ENCODE data around the gene TPK1.

TPK1 gene
- 22.0 reads per million, percentile 49 among the genes with 10 or more reads in this experiment for total RNA-seq

GRCh38 chr7:144835652-144836544, at the start of gene TPK1:
TPK1 (minus strand) TSS chr7:144836053; CDS start chr7:144835602, 451 bp downstream.
- peak; percentile 80 for DNase-seq

GRCh38 chr7:144885478-144885877, 49.6 kb upstream of the TPK1 start:
- DNase-seq, result no peak

GRCh38 chr7:144884896-144885295, 49.0 kb upstream of the TPK1 start:
- DNase-seq, result no peak

GRCh38 chr7:144873316-144873845, 37.5 kb upstream of the TPK1 start:
- no peak for DNase-seq

GRCh38 chr7:144869082-144869481, 33.2 kb upstream of the TPK1 start:
- DNase-seq, result no peak

GRCh38 chr7:144866189-144866588, 30.3 kb upstream of the TPK1 start:
- DNase-seq, result no peak

GRCh38 chr7:144863320-144863647, 27.4 kb upstream of the TPK1 start:
- DNase-seq, result no peak

- DNase-seq, result no peak
These were observed 26.9 kb upstream of the TPK1 start for GRCh38 chr7:144862612-144863319.

GRCh38 chr7:144859739-144860138, 23.9 kb upstream of the TPK1 start:
- no peak for DNase-seq

- no peak for DNase-seq
These were observed 21.6 kb upstream of the TPK1 start for GRCh38 chr7:144857463-144857862.

- DNase-seq, result no peak
These were observed 19.1 kb upstream of the TPK1 start for GRCh38 chr7:144854839-144855424.

GRCh38 chr7:144853542-144853941, 17.7 kb upstream of the TPK1 start:
- no peak for DNase-seq

GRCh38 chr7:144848078-144848477, 12.2 kb upstream of the TPK1 start:
- no peak for DNase-seq

- no peak for DNase-seq
These were observed 6.6 kb upstream of the TPK1 start for GRCh38 chr7:144842377-144842851.

GRCh38 chr7:144836545-144836842, 641 bp upstream of the TPK1 start:
- DNase-seq, result no peak

- peak; percentile 19 for DNase-seq
These were observed 670 bp downstream of the TPK1 start for GRCh38 chr7:144835155-144835611.

- peak; percentile 30 for DNase-seq
These were observed 1.2 kb downstream of the TPK1 start for GRCh38 chr7:144834641-144835144.

- DNase-seq, result no peak
These were observed 5.0 kb downstream of the TPK1 start for GRCh38 chr7:144830811-144831210.

- no peak for DNase-seq
These were observed 5.6 kb downstream of the TPK1 start for GRCh38 chr7:144830024-144830785.

- DNase-seq, result no peak
These were observed 8.2 kb downstream of the TPK1 start for GRCh38 chr7:144827621-144828020.

- no peak for DNase-seq
These were observed 9.6 kb downstream of the TPK1 start for GRCh38 chr7:144826208-144826607.

- no peak for DNase-seq
These were observed 11.5 kb downstream of the TPK1 start for GRCh38 chr7:144824360-144824759.
